CD4-positive, alpha-beta T cell treated with Interferon alpha-2 for 1 hour (primary cell): ENCODE measurements around the gene PLD5.
"Not testable (repeated sequence)": the region's sequence is repeated elsewhere in the genome, so short reads cannot be mapped to it uniquely, and the experiment has no call there.

Experiments
- DNase-seq, 2 donors: peaks; one replicate each; pipeline ENCODE4 v3.0.0-alpha.2; 2020 to 2022

Gene PLD5

DNA sequence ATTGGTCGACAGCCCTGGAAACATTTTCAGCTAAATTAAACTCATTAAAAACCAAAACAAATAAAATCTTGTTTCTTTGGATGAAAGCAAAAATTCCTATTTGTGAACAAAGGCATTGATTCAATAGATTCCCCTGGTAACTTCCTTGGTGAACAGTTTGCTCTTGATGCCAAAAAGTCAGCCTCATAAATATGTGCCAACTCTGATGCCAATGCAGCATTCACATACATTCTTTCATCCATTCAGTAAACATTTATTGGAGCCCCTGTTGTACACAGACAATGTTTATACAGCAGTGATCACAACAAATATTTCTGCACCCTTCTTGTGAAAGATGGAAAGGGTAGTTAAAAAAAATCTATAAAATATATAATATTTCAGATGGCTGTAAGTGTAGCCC lies 107.8 kb downstream of the PLD5 start:
- DNase-seq: no peak

DNA sequence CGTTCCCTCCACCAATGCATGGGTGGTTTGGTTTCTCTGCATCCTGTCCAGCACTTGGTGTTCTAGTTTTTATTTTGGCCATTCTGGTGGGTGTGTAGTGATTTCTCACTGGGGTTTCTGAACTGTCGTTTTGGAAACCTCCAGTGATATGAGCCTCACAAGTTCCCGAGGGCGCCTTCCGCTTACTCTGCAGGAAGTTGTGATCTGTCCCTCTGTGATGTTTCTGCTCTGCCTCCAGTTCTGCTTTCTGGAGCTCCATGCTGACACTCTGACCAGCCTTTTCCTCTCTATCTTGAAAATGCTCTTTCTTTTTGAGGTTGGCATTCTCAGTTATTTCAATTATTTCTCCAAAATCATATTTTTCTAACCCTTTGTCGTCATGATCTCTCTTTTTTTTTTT lies 111.6 kb downstream of the PLD5 start:
- DNase-seq: no peak

DNA sequence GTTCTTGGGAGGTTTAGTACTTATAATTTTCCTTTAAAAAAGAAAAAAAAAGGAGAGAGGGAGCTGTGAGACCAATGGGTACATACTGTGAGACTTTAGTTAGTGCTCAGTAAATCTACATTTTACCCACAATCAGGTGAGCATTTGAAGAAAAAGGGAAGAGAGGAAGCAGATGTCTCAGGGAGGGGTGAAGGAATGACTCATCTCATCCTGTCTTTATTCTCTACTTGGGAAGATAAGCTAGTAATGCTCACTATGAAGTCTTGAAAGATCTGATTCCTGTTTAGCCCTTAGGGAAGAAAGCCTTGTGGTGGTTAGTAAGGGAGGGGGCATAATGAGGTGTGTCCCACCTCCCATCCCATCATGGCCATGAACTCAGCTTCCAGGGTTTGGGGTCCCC lies 112.6 kb downstream of the PLD5 start:
- DNase-seq: no peak

DNA sequence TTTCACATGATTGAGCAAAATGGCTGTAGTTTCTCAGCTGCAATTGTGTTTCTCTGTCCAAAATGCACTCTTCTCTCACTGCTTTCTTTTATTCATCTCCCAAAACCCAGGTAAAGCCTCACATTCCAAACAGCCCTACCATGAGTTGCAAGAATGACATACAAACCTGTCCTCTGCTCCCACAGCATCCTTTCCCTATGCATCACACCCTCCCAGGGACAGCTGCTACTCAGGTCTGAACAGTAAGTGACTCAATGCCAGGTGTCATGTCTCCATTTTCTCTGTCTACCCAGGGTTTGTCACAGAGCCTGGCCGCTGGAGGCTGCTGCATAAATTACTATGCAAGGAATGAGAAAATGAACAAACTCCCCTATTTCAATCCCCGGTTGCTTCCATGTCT lies 118.5 kb downstream of the PLD5 start:
- DNase-seq: no peak

DNA sequence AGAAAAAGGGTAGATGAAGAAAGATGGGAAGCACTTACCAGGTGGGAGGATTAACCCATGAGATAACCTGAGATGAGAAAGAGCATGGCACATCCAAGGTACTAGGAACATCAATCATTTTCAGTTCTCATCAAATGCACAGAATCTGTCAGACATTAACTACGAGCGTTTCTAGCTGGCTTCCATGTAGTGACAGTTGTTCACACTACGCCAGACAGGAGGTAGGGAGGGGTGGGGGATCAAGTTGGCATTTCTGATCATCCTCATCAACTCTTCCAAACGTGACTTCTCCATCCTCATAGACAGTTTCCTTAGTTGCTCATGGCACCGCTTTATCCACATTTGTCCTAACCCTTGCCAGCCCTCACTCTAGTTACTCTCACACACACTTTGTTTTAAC lies 120.2 kb downstream of the PLD5 start:
- no peak for DNase-seq

DNA sequence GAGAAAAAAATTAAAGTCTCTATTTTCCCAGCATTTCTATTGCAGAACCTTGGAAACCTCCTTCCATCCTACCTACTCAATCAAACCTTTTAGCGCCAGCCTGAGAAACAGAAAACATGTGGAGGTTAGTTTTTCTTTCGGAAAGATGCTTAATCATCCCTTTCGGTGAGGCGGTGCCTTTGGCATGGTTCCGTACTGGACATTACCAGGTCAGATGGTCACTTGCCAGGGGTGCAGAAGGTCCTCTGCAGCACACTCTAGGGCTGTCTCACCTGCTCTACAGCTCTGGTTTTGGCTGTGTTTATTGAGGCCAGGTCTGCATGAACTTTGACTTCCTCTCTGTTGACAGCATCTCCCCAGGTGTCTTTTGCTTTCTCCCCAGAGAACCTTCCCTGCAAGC lies 121.5 kb downstream of the PLD5 start:
- no peak for DNase-seq

DNA sequence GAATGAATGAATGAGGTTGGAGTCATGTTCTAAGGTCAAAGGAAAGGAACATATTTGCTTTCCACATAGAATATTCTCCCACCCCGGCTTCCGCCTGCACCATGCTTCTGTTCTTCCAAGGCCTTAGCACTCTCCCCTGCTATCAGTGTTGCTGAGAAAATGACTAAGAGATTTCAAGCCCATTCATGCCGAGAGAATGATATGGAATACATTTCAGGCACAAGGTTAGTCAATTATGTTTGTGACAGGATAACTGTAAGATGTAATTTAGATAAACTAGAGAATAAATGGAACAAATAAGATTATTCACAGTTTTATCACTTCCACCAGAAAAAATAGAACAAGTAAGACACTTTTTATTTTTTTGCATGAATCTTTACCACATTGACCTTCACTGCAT lies 122.6 kb downstream of the PLD5 start:
- DNase-seq: no peak

DNA sequence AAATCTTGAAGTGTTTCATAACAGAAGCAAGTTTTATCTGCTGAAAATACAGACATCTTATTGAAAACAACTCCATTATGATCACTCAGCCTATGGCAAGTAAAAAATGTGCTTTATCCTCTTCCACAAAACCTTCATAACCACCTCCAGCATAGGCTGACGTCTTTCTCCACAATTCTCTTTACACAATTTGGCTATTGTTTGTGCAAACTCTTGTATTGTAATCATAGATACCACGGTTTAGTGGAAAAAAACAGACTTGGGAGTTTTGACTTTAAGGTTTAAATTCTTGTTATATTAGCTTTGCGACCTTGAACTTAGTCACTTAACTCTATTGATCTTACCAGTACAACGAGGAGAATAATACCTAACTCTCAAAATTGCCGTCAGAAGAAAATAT lies 126.1 kb downstream of the PLD5 start:
- no peak for DNase-seq

DNA sequence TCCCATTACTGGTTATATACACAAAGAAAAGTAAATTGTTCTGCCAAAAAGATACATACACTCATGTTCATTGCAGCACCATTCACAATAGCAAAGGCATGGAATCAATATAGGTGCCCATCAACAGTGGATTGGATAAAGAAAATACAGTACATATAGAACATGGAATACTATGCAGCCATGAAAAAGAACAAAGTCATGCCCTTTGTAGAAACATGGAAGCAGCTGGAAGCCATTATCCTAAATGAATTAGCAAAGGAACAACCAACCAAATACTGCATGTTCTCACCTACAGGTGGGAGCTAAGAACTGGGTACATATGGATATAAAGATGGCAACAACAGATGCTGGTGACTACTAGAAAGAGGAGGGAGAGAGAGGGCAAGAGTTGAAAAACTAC lies 132.6 kb downstream of the PLD5 start:
- no peak for DNase-seq

DNA sequence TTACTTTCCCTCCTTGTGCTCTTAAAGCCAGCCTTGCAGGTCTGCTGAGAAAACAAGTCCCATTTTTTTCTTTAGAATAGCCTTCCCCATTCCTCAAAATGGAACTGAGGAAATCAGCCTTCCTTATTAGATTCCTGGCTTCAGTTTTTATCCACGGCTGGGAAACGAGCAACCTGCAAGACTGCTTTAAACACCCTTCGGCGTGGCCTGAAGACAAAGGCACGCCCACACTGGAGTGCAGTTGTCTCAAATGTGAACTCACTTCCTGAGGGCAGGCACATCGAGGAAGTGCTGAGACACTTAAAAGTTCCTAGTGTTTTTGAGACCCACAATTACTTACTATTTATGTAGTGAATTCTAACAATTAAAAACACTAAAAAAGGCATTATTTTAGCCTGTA lies 148.4 kb downstream of the PLD5 start:
- DNase-seq: not testable (repeated sequence)

DNA sequence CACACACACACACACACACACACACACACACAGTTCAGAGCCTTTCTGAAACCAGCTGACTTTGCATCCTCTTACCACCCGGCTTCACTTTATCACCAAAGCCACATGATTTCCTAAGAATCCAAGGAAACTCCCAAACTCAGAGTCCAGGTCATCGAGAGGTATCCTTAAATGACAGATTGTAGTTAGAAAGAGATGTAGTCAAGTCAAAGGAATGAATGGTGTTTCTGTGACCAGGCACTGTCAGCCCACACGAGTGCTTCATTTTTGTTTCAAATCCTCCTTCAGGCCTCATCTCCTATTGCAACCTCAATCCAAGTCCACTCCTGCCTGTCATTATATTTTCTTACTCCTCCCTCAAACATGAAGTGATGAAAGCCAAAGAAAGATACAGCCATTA lies 174.1 kb downstream of the PLD5 start:
- not testable (repeated sequence) for DNase-seq

DNA sequence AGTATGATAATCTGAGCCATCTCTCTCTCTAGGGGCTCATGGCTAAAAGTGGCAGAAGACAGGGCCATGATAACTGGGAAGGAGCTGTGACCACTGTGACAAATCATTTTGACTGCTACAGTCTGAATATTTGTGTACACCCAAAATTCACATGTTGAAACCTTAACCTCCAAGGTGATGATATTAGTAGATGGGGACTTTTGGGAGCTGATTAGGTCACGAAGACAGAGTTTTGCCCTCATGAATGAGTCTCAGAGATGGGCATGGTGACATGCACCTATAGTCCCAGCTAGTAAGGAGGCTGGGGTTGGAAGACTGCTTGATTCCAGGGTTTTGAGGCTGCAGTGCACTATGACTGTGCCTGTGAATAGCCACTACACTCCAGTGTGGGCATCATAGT lies 174.9 kb downstream of the PLD5 start:
- no peak for DNase-seq

DNA sequence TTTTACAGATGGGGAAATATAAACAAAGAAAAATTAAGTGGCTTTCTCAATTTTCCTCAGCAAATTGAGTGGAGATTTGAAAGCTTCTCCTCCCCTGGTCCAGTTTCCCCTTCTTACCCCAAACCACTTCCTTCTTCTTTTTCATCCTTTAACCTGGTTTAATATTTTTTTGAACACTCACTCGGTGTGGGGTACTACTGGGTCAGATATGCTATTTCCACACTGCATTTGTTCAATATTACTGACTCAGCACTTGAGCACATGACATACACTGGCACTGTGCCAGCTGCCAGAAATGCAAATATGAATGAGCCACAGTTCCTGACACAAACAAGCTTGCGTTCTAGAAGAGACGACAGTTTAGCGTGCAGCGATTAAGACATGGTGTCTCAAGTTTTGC lies 193.6 kb downstream of the PLD5 start:
- not testable (repeated sequence) for DNase-seq

DNA sequence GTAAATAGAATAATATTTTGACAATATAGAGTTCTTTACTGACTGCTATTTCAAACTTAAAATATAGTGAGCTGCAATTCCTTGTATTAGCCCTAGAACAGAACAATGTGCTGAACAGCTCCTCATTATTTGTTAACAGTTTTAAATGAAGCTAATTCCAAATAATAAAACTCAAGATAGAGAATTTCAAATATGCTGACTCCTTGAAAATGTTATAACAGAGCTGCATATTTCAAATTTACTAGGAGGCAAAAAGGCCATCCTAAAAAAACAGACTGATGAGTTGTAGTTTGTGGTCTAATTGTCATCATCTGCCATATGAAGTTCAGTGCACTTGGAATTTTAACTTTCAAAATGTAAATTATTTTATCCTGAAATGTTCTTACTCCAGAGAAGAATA lies 197.1 kb downstream of the PLD5 start:
- not testable (repeated sequence) for DNase-seq

DNA sequence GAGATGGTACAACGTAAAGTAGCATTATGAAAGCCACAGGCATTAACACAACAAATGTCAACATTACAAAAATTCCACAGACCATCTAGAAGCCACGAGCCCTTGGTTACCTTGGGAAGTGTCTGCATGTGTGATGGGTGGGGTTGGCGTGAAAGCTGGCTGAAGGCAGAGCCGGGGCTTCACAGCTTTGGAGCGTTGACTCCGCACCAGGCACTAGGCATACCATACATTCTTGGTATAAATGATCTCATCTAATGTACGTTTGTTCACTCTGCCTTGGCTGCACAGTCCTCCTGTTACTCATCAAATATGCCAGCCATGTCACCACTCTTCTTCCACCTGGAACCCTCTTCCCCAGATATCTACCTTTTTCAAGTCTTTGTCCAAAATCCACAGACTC lies 202.5 kb downstream of the PLD5 start:
- not testable (repeated sequence) for DNase-seq

DNA sequence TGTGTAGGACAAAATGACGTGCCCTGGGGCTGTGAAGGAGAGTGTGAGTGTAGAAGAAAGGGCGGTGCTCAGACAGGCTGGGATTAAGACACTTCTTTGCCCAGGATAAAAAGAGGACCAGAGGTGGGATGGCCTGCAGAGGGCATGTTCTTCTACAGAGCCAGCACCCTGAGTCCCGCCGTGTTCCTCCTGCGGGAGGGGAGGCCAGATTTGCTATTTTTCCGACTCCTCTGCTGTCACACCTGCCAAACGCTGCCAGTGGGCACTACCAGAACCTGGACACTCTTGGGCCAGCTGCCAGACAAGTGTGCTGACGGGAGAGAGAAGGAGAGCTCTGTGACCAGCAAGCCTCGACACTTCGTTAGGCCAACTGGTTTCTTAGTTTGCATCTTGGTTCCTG lies 206.4 kb downstream of the PLD5 start:
- DNase-seq: no peak

DNA sequence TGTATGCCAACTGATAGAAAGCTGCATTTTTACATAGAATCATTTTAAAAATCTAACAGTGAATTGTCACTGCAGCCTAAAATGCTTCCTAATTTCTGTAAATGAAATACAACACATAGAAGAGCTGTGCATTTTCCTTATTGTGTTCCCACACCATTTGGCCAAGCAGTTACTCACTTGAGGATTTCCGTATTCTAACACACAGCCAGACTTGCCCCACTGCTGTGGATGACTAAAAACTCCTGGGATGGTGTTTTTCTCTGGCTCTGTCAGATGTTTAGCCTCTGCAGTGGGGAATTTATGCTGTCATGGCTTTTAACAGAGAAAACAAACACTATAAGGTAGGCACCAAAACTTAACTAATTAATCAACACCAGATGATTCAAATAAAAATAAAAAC lies 209.6 kb downstream of the PLD5 start:
- not testable (repeated sequence) for DNase-seq

DNA sequence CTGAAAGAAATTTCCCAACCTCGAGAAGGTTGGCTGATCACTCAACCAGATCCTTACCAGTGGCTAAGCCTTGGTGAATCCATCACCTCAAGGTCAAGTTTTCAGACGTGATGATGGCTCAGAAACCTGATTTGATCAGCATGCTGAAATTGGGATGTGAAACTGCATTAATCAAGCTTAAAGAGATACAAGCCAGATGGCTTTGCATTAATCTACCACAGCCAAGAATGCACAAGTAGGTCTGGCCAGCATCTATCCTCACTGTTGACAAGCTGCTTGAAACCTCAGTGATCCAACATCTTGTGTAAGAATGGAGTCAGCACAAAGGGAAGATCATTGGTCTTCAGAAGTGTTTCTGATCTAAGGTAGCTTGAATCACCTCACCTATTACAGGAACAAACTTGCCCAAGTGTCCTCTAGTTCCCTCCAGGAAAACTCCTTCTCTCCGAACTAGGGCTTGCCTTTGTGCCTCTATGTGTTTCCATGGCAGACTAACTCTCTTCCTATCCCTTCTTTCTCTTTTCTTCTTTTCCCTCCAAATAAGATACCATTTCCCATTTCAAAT lies 210.3 kb downstream of the PLD5 start:
- not testable (repeated sequence) for DNase-seq

DNA sequence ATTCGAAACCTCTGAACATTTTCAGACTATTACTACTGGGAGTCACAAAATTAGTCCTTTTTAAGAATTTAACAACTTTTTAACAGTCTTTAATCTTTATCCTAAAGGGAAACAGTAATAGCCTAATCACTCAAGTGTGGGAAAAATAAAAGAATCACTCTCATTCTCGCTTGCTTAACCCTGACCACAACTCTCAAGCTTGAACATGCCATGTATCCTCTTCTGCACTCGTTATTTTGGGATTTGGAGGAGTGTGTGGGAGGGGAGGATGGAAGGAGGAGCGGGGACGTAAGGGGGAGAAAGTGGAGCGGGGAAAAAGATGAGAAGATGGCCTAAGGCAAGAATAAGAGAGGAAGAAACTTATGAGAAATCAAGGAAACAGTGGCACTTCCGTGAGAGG lies 215.8 kb downstream of the PLD5 start:
- not testable (repeated sequence) for DNase-seq

DNA sequence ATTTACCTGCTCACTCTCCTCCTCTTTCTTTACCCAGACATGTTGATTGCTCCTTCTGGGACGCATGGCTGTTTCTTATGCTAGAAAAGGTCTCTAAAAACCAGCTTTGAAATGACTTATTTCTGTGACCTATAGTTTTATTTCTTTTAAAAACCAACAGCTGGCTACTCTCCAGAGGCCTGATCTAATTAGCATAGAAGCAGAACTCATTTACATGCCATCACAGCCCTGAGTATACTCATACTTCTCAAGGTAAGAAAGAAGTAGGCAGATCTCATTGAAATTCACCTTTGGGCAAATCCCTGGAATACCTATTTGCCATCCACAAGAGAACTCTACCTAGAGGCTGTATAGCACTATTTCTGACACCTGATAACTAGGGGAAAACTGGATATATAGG lies 230.7 kb downstream of the PLD5 start:
- not testable (repeated sequence) for DNase-seq

DNA sequence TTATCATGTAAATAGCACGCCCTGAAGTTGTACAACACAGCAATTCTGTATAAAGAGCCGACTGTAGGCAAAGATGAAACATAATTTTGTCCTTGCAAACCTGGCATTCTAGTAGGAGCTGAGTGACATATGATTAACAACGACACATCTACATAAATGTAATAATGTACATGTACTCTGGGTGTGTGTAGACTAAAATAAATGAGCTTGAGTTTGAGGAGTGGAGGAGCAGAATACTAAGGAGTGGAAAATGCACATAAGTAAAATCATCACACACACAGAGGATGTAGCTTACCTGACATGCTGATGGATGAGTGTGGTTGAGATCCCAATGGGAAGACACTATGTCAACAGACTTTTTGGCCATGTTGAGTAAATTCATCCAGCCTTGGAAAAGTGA lies 236.4 kb downstream of the PLD5 start:
- DNase-seq: not testable (repeated sequence)

DNA sequence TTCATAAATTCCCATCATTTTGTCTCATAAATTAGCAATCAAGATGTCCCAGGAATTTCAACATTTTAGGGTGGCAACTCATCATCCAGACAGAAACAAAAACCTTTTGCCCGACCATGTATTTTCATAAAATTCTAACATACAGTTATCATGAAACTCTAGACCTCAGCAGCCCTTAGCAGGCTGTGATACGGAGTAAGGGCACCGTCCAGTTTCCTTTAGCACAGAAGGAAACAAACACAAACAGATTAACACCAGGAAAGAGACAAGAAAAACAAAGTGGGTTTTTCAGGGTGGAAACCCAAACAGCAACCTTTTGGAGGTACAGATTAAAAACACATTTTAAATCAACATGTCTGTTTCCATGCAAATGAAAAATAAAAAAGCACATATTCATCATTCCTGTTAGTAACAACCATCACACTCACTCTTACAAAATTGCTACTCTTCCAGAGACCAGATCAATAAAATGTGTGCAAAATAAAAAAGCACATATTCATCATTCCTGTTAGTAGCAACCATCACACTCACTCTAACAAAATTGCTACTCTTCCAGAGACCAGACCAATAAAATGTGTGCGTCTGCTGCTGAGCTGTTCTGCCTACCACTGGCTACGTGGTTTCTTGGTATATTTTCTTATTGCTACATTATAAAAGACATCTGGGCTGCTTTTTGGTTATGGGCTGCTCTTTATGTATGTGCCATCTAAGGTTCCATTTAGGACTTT lies 241.6 kb downstream of the PLD5 start:
- not testable (repeated sequence) for DNase-seq

DNA sequence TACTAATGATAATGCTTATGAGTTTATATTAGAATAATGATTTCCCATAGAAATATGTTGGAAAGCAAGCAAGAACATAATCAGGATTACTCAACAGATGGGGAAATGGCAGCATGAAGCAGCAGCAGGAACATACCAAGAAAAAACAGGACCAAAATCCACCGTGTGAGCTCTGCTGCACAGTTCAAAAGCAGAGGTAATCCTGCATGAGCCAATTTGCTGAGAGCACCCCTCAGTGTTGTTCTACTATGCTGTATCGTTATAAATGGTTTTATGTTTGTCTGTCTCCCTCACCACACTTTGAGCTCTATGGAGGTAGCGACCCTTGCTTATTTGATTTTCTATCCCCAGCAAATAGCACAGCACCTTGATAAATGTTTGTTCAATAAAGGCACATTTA lies 246.1 kb downstream of the PLD5 start:
- DNase-seq: not testable (repeated sequence)

DNA sequence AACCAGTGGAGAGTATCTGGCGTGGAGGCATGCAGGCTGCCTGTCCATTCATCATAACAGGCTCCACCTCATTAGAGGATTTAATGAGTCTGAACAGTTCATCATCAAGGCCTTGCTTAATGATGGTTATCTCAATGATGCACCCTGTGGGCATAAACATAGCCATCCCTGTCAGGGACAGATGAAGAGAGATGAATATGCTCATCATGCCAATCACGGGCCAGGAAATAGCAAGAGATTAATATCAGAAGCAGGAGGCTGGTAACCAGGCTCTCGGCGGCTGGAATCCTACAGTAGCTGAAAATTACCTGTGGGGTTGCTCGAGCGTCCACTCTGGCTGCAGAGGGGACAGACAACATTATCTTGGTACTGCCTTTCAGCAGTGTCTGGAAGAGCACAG lies 247.7 kb downstream of the PLD5 start:
- not testable (repeated sequence) for DNase-seq

DNA sequence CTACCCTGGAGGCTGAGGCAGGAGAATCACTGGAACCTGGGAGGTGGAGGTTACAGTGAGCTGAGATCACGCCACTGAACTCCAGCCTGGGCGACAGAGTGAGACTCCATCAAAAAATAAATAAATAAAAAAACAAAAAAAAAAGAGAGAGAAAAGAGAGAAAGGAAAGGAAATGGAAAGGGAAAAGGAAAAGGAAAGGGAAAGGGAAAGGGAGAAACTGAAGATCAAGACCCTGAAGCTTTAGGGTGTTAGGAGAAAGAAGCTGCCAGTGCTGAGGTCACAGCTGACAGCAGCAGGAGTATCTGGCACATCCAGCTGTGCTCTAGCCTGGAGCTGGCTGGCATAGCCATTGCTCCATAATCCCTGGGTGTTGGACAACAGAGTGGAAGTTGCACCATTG lies 257.5 kb downstream of the PLD5 start:
- not testable (repeated sequence) for DNase-seq
